Measurements from ENCODE around the gene CFAP92.

The CFAP92 gene

DNA sequence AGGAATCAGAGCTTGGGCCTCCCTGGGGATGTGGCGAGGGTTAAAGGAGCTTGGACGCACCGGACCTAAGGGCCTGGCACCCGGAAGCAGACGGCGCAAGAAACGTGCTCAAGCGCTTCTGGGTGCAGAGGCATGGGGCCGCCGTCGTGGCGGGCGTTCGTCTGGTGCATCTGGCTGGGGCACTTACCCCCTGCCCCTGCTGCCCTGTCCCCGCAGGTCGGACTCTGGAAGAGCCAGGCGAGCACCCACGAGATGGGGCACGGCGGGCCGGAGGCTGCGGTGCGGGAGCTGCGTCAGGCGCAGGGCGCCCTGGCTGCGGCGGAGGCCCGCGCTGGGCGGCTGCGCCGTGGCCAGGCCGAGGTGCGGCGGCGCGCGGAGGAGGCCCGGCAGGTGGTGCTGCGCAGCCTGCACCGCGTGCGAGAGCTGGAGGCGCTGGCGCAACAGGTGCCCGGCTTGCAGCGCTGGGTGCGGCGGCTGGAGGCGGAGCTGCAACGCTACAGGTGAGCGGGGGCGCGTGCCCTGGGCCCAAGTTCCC, 9.8 kb upstream of the CFAP92 start:
- TF ChIP-seq ZNF565 (CRISPR knock-in tag; conservative IDR thresholded peaks at IDR 0.05; ENCODE audit: low read depth), result no peak
- peak; percentile 40; the same call in 2 of the 3 replicates for ATAC-seq

DNA sequence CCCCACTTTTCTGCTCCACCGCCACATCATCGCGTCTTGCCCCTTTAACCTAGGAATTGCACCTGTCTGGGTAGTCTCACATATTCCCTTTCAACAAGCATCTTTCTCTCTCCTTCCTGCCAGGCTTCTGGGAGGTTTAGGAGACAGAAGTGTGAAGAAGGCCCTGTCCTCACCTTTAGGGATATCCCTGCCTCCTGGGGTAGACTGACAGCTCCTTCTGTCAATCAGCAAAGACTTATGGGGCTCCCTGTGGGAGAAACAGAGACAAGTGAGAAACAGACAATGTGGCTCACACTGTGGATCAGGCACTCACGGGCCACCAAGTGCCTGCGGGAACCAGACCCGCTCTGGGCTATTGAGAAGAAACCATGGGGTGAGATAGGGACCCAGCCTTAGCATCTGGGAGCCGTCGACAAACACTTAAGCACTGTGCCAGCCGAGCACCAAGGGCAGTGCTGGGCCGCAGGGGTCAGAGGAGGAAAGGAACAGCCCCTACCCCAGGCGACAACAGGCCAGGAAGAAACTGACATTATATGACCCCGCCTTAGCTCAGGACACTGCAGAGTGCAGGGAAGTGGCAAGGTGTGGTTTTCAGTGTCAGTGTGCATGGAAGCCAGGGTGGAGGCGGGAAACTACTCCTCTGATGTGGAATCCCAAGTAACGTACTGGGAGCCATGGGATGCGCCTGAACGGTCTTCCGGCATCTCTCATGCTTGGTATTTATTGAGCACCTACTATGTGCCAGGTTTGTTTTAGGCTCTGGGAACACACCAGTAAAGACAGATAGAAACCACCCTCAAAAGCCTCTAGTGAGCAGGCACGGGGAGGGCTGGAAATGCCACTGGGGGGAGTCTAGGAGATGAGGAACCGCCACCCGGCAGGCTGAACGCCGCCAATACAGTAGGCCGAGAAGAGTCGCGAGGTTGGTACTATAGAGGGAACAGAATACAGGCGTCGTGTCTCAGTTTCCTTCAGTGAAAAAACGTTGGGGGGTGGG, 9.0 kb upstream of the CFAP92 start:
- TF ChIP-seq ZFP30 (CRISPR knock-in tag; IDR thresholded peaks at IDR 0.05) (no peak), OSR1 (CRISPR knock-in tag; IDR thresholded peaks at IDR 0.05) (no peak), ZFP3 (CRISPR knock-in tag; IDR thresholded peaks at IDR 0.05) (no peak), ESRRG (CRISPR knock-in tag; IDR thresholded peaks at IDR 0.05) (no peak), TOX (CRISPR knock-in tag; IDR thresholded peaks at IDR 0.05; ENCODE audit: borderline replicate concordance) (no peak), PPARA (CRISPR knock-in tag; IDR thresholded peaks at IDR 0.05; ENCODE audit: borderline replicate concordance) (no peak), ZNF70 (CRISPR knock-in tag; IDR thresholded peaks at IDR 0.05) (no peak), ZC3H10 (CRISPR knock-in tag; IDR thresholded peaks at IDR 0.05) (no peak), TCF4 (CRISPR knock-in tag; IDR thresholded peaks at IDR 0.05; ENCODE audit: borderline replicate concordance) (no peak), GLIS3 (CRISPR knock-in tag; IDR thresholded peaks at IDR 0.05) (no peak), ISL1 (CRISPR knock-in tag; IDR thresholded peaks at IDR 0.05) (no peak), SNAI2 (CRISPR knock-in tag; IDR thresholded peaks at IDR 0.05) (no peak), RARB (CRISPR knock-in tag; IDR thresholded peaks at IDR 0.05) (no peak), ZNF565 (CRISPR knock-in tag; conservative IDR thresholded peaks at IDR 0.05; ENCODE audit: low read depth) (no peak)
- ATAC-seq, result no peak; the same call in 2 of the 3 replicates

DNA sequence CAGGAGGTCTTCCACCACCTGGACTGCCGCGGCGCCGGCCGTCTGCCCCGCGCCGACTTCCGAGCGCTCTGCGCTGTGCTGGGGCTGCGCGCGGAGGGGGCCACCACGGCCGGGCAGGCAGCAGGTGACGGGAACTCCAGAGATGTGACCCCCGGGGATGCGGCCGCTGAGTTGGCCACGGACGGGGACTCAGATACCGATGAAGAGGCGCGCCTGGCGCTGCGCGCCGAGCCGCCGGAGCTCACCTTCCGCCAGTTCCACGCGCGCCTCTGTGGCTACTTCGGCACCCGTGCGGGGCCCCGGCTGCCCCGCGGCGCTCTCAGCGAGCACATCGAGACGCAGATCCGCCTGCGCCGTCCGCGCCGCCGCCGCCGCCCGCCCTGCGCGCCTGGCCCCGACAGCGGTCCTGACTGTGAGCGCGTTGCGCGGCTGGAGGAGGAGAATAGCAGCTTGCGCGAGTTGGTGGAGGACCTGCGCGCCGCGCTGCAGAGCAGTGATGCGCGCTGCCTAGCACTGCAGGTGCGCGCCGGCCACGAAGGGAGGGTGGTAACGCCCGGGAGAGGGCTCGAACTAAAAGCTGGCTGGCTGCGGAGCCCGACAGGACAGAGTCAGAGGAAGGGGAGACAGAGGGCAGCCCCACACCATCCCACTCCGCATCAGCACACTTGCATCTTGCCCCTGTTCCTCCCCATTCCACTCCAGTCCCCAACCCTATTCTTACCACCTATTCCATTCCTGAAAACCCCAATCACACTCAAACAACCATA, 8.1 kb upstream of the CFAP92 start:
- no peak for TF ChIP-seq ZC3H10 (CRISPR knock-in tag; IDR thresholded peaks at IDR 0.05)
- TF ChIP-seq PPARA (CRISPR knock-in tag; IDR thresholded peaks at IDR 0.05; ENCODE audit: borderline replicate concordance), result no peak
- TF ChIP-seq ZFP30 (CRISPR knock-in tag; IDR thresholded peaks at IDR 0.05), result no peak
- TF ChIP-seq ZFP3 (CRISPR knock-in tag; IDR thresholded peaks at IDR 0.05), result no peak
- TF ChIP-seq OSR1 (CRISPR knock-in tag; IDR thresholded peaks at IDR 0.05), result no peak
- TF ChIP-seq RARB (CRISPR knock-in tag; IDR thresholded peaks at IDR 0.05), result no peak
- no peak for TF ChIP-seq ISL1 (CRISPR knock-in tag; IDR thresholded peaks at IDR 0.05)
- TF ChIP-seq ESRRG (CRISPR knock-in tag; IDR thresholded peaks at IDR 0.05), result no peak
- TF ChIP-seq BACH2 (CRISPR knock-in tag; IDR thresholded peaks at IDR 0.05; ENCODE audit: borderline replicate concordance), result no peak
- TF ChIP-seq, protein P1, sequence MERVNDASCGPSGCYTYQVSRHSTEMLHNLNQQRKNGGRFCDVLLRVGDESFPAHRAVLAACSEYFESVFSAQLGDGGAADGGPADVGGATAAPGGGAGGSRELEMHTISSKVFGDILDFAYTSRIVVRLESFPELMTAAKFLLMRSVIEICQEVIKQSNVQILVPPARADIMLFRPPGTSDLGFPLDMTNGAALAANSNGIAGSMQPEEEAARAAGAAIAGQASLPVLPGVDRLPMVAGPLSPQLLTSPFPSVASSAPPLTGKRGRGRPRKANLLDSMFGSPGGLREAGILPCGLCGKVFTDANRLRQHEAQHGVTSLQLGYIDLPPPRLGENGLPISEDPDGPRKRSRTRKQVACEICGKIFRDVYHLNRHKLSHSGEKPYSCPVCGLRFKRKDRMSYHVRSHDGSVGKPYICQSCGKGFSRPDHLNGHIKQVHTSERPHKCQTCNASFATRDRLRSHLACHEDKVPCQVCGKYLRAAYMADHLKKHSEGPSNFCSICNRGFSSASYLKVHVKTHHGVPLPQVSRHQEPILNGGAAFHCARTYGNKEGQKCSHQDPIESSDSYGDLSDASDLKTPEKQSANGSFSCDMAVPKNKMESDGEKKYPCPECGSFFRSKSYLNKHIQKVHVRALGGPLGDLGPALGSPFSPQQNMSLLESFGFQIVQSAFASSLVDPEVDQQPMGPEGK (CRISPR knock-in tag; IDR thresholded peaks at IDR 0.05; ENCODE audit: borderline replicate concordance), result no peak
- TF ChIP-seq, protein P2, sequence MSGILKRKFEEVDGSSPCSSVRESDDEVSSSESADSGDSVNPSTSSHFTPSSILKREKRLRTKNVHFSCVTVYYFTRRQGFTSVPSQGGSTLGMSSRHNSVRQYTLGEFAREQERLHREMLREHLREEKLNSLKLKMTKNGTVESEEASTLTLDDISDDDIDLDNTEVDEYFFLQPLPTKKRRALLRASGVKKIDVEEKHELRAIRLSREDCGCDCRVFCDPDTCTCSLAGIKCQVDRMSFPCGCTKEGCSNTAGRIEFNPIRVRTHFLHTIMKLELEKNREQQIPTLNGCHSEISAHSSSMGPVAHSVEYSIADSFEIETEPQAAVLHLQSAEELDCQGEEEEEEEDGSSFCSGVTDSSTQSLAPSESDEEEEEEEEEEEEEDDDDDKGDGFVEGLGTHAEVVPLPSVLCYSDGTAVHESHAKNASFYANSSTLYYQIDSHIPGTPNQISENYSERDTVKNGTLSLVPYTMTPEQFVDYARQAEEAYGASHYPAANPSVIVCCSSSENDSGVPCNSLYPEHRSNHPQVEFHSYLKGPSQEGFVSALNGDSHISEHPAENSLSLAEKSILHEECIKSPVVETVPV (CRISPR knock-in tag; IDR thresholded peaks at IDR 0.05), result no peak
- TF ChIP-seq ZNF8 (CRISPR knock-in tag; IDR thresholded peaks at IDR 0.05), result no peak
- TF ChIP-seq CSDC2 (CRISPR knock-in tag; IDR thresholded peaks at IDR 0.05), result no peak
- TF ChIP-seq ZNF565 (CRISPR knock-in tag; conservative IDR thresholded peaks at IDR 0.05; ENCODE audit: low read depth), result no peak
- TF ChIP-seq TOX (CRISPR knock-in tag; IDR thresholded peaks at IDR 0.05; ENCODE audit: borderline replicate concordance), result no peak
- no peak for TF ChIP-seq ZNF70 (CRISPR knock-in tag; IDR thresholded peaks at IDR 0.05)
- TF ChIP-seq, protein P3, sequence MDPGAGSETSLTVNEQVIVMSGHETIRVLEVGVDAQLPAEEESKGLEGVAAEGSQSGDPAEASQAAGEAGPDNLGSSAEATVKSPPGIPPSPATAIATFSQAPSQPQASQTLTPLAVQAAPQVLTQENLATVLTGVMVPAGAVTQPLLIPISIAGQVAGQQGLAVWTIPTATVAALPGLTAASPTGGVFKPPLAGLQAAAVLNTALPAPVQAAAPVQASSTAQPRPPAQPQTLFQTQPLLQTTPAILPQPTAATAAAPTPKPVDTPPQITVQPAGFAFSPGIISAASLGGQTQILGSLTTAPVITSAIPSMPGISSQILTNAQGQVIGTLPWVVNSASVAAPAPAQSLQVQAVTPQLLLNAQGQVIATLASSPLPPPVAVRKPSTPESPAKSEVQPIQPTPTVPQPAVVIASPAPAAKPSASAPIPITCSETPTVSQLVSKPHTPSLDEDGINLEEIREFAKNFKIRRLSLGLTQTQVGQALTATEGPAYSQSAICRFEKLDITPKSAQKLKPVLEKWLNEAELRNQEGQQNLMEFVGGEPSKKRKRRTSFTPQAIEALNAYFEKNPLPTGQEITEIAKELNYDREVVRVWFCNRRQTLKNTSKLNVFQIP (CRISPR knock-in tag; IDR thresholded peaks at IDR 0.05; ENCODE audit: borderline replicate concordance, low read depth), result no peak
- TF ChIP-seq, protein P4, sequence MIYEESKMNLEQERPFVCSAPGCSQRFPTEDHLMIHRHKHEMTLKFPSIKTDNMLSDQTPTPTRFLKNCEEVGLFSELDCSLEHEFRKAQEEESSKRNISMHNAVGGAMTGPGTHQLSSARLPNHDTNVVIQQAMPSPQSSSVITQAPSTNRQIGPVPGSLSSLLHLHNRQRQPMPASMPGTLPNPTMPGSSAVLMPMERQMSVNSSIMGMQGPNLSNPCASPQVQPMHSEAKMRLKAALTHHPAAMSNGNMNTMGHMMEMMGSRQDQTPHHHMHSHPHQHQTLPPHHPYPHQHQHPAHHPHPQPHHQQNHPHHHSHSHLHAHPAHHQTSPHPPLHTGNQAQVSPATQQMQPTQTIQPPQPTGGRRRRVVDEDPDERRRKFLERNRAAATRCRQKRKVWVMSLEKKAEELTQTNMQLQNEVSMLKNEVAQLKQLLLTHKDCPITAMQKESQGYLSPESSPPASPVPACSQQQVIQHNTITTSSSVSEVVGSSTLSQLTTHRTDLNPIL (CRISPR knock-in tag; IDR thresholded peaks at IDR 0.05; ENCODE audit: low read depth), result no peak
- ATAC-seq, result peak; percentile 34
